IPS-NIHi11 (cell line): ENCODE data around the gene ROBO1.

Experiments
- DNase-seq: peaks from one replicate; pipeline ENCODE4 v3.0.0; 2012; ENCODE audit warnings: mixed read lengths, low spot score

ROBO1 gene

GRCh38 chr3:79461129-79461792, 306.5 kb downstream of the ROBO1 start:
- peak; percentile 3 for DNase-seq

- DNase-seq: no peak
Observed at GRCh38 chr3:79453600-79453999, 314.2 kb downstream of the ROBO1 start.

GRCh38 chr3:79436387-79436786, 331.4 kb downstream of the ROBO1 start:
- no peak for DNase-seq

GRCh38 chr3:79427081-79427480, 340.7 kb downstream of the ROBO1 start:
- DNase-seq: no peak

GRCh38 chr3:79424811-79425210, 343.0 kb downstream of the ROBO1 start:
- no peak for DNase-seq

- DNase-seq: no peak
Observed at GRCh38 chr3:79423417-79423816, 344.4 kb downstream of the ROBO1 start.

- DNase-seq: no peak
Observed at GRCh38 chr3:79421273-79421672, 346.5 kb downstream of the ROBO1 start.

- no peak for DNase-seq
Observed at GRCh38 chr3:79418855-79419621, 348.8 kb downstream of the ROBO1 start.

GRCh38 chr3:79415356-79415755, 352.4 kb downstream of the ROBO1 start:
- DNase-seq: no peak

GRCh38 chr3:79414806-79415205, 353.0 kb downstream of the ROBO1 start:
- no peak for DNase-seq

- DNase-seq: no peak
Observed at GRCh38 chr3:79414035-79414434, 353.8 kb downstream of the ROBO1 start.

GRCh38 chr3:79412537-79412936, 355.3 kb downstream of the ROBO1 start:
- DNase-seq: no peak

- DNase-seq: no peak
Observed at GRCh38 chr3:79410617-79411016, 357.2 kb downstream of the ROBO1 start.

- no peak for DNase-seq
Observed at GRCh38 chr3:79410136-79410535, 357.7 kb downstream of the ROBO1 start.

- no peak for DNase-seq
Observed at GRCh38 chr3:79406175-79406574, 361.6 kb downstream of the ROBO1 start.

GRCh38 chr3:79405183-79405582, 362.6 kb downstream of the ROBO1 start:
- no peak for DNase-seq

GRCh38 chr3:79396595-79396994, 371.2 kb downstream of the ROBO1 start:
- DNase-seq: no peak

GRCh38 chr3:79392479-79392878, 375.3 kb downstream of the ROBO1 start:
- no peak for DNase-seq

- no peak for DNase-seq
Observed at GRCh38 chr3:79390352-79390751, 377.4 kb downstream of the ROBO1 start.

- DNase-seq: no peak
Observed at GRCh38 chr3:79385211-79385610, 382.6 kb downstream of the ROBO1 start.

- DNase-seq: no peak
Observed at GRCh38 chr3:79383402-79384012, 384.3 kb downstream of the ROBO1 start.

- DNase-seq: no peak
Observed at GRCh38 chr3:79380581-79380980, 387.2 kb downstream of the ROBO1 start.

GRCh38 chr3:79378064-79378463, 389.7 kb downstream of the ROBO1 start:
- no peak for DNase-seq
